HG02973 (cell line): ENCODE results near the gene SORCS3.
A peak's percentile ranks its signal among the peaks of the same experiment; 100 is the strongest.

Experiments used
- ATAC-seq: cut with Tn5 transposase; IDR thresholded peaks from one replicate; pipeline ENCODE4 v1.9.1; 2021; ENCODE audit warnings: moderate library complexity; ENCODE audit not compliant: unreplicated experiment

Gene SORCS3

GRCh38 chr10:104641187-104641936, at the start of gene SORCS3:
Gene SORCS3, plus strand, starts transcription at chr10:104641290.
- ATAC-seq: no peak

- no peak for ATAC-seq
Measured at GRCh38 chr10:104591441-104591840, 49.6 kb upstream of the SORCS3 start.

- ATAC-seq: no peak
Measured at GRCh38 chr10:104601166-104601565, 39.9 kb upstream of the SORCS3 start.

GRCh38 chr10:104608091-104608828, 32.8 kb upstream of the SORCS3 start:
- ATAC-seq: no peak

- no peak for ATAC-seq
Measured at GRCh38 chr10:104612571-104613205, 28.4 kb upstream of the SORCS3 start.

- no peak for ATAC-seq
Measured at GRCh38 chr10:104613406-104613805, 27.7 kb upstream of the SORCS3 start.

GRCh38 chr10:104614245-104614831, 26.8 kb upstream of the SORCS3 start:
- peak; percentile 82 for ATAC-seq

GRCh38 chr10:104615136-104615535, 26.0 kb upstream of the SORCS3 start:
- no peak for ATAC-seq

GRCh38 chr10:104617831-104618230, 23.3 kb upstream of the SORCS3 start:
- ATAC-seq: no peak

GRCh38 chr10:104622175-104622574, 18.9 kb upstream of the SORCS3 start:
- ATAC-seq: no peak

- ATAC-seq: no peak
Measured at GRCh38 chr10:104622598-104623209, 18.4 kb upstream of the SORCS3 start.

GRCh38 chr10:104630731-104631130, 10.4 kb upstream of the SORCS3 start:
- ATAC-seq: no peak

- no peak for ATAC-seq
Measured at GRCh38 chr10:104631946-104632345, 9.1 kb upstream of the SORCS3 start.

- no peak for ATAC-seq
Measured at GRCh38 chr10:104638861-104639589, 2.1 kb upstream of the SORCS3 start.

GRCh38 chr10:104639590-104640338, 1.3 kb upstream of the SORCS3 start:
- ATAC-seq: no peak

- ATAC-seq: no peak
Measured at GRCh38 chr10:104640339-104641186, 527 bp upstream of the SORCS3 start.

- ATAC-seq: no peak
Measured at GRCh38 chr10:104641937-104642657, 1.0 kb downstream of the SORCS3 start.

- no peak for ATAC-seq
Measured at GRCh38 chr10:104642658-104643302, 1.7 kb downstream of the SORCS3 start.
